ENCODE data around the gene ZFHX3. TPM values are rescaled to one million over a fixed set of nuclear protein-coding genes. Genes with fewer than 3 reads are reported as not detected.

The ZFHX3 gene
- total RNA-seq, 1 donor = 4.0 TPM

GRCh38 chr16:72787130-72787513, 260.8 kb downstream of the ZFHX3 start:
- DNase-seq (ENCODE audit: low read depth in 2 of 3, low spot score in 2 of 3) = no peak

- no peak for DNase-seq (ENCODE audit: low read depth in 2 of 3, low spot score in 2 of 3)
Measured at GRCh38 chr16:72786606-72787005, 261.3 kb downstream of the ZFHX3 start.

GRCh38 chr16:72785886-72786285, 262.0 kb downstream of the ZFHX3 start:
- DNase-seq (ENCODE audit: low read depth in 2 of 3, low spot score in 2 of 3) = no peak

- no peak for DNase-seq (ENCODE audit: low read depth in 2 of 3, low spot score in 2 of 3)
Measured at GRCh38 chr16:72785171-72785570, 262.8 kb downstream of the ZFHX3 start.

GRCh38 chr16:72783716-72784318, 264.1 kb downstream of the ZFHX3 start:
- no peak for DNase-seq (ENCODE audit: low read depth in 2 of 3, low spot score in 2 of 3)

- no peak for DNase-seq (ENCODE audit: low read depth in 2 of 3, low spot score in 2 of 3)
Measured at GRCh38 chr16:72769876-72770275, 278.1 kb downstream of the ZFHX3 start.

GRCh38 chr16:72768591-72768990, 279.3 kb downstream of the ZFHX3 start:
- DNase-seq (ENCODE audit: low read depth in 2 of 3, low spot score in 2 of 3) = peak in 2 of 3 donors; percentile 14 to 54

- DNase-seq (ENCODE audit: low read depth in 2 of 3, low spot score in 2 of 3) = no peak
Measured at GRCh38 chr16:72766506-72766905, 281.4 kb downstream of the ZFHX3 start.

GRCh38 chr16:72764015-72764654, 283.8 kb downstream of the ZFHX3 start:
- DNase-seq (ENCODE audit: low read depth in 2 of 3, low spot score in 2 of 3) = no peak

- no peak for DNase-seq (ENCODE audit: low read depth in 2 of 3, low spot score in 2 of 3)
Measured at GRCh38 chr16:72760581-72760980, 287.3 kb downstream of the ZFHX3 start.

- DNase-seq (ENCODE audit: low read depth in 2 of 3, low spot score in 2 of 3) = no peak
Measured at GRCh38 chr16:72753881-72754280, 294.0 kb downstream of the ZFHX3 start.

GRCh38 chr16:72752004-72752695, 295.8 kb downstream of the ZFHX3 start:
- DNase-seq (ENCODE audit: low read depth in 2 of 3, low spot score in 2 of 3) = no peak

- DNase-seq (ENCODE audit: low read depth in 2 of 3, low spot score in 2 of 3) = no peak
Measured at GRCh38 chr16:72751076-72751475, 296.9 kb downstream of the ZFHX3 start.

GRCh38 chr16:72749091-72749490, 298.8 kb downstream of the ZFHX3 start:
- no peak for DNase-seq (ENCODE audit: low read depth in 2 of 3, low spot score in 2 of 3)

- no peak for DNase-seq (ENCODE audit: low read depth in 2 of 3, low spot score in 2 of 3)
Measured at GRCh38 chr16:72744076-72744793, 303.7 kb downstream of the ZFHX3 start.

GRCh38 chr16:72743011-72743761, 304.7 kb downstream of the ZFHX3 start:
- DNase-seq (ENCODE audit: low read depth in 2 of 3, low spot score in 2 of 3) = no peak

GRCh38 chr16:72740347-72740746, 307.6 kb downstream of the ZFHX3 start:
- no peak for DNase-seq (ENCODE audit: low read depth in 2 of 3, low spot score in 2 of 3)

GRCh38 chr16:72739577-72739976, 308.4 kb downstream of the ZFHX3 start:
- DNase-seq (ENCODE audit: low read depth in 2 of 3, low spot score in 2 of 3) = no peak

- DNase-seq (ENCODE audit: low read depth in 2 of 3, low spot score in 2 of 3) = no peak
Measured at GRCh38 chr16:72736074-72736473, 311.9 kb downstream of the ZFHX3 start.

Data from hematopoietic multipotent progenitor cell (in vitro differentiated cells).